Measurements from ENCODE around the gene SLC7A6. TPM values are rescaled to one million over a fixed set of nuclear protein-coding genes. Genes with fewer than 3 reads are reported as not detected.

Gene SLC7A6
- total RNA-seq, 4 donors from 2014 or later, result 20.6 to 145 (median 31.4) TPM

GRCh38 chr16:68310437-68310773 lies 46.1 kb downstream of the SLC7A6 start:
- intact Hi-C loops (cut with DNase I; ENCODE audit: low total_unique reads) (no loop called here), in situ Hi-C loops (cut with MboI; ENCODE audit: low pct_ligation_motif_present in 1 of 4, low pct_unique_long_range_greater_than_20kb in 1 of 4, low sequenced_read_pairs in 3 of 4) (no loop called here)
- TF ChIP-seq POLR2AphosphoS5 (IDR thresholded peaks at IDR 0.05), result no peak
- TF ChIP-seq EP300 (IDR thresholded peaks at IDR 0.05; ENCODE audit: low read depth), result no peak
- no peak for TF ChIP-seq CTCF (IDR thresholded peaks at IDR 0.05)
- TF ChIP-seq POLR2A (IDR thresholded peaks at IDR 0.05), result no peak
- peak overlapping the region; percentile 87 to 91 (median 89) for H3K27ac ChIP-seq
- H3K9me3 ChIP-seq, result no peaks in the 10 kb centered on the region
- H3K27me3 ChIP-seq, result no peaks in the 10 kb centered on the region
- DNase-seq, result peak; percentile 9
- H3K36me3 ChIP-seq, result peaks cover 0 to 29% (median 9%) of the 10 kb centered on the region in 4 donors
- H3K4me3 ChIP-seq, result peak overlapping the region; percentile 72 to 90 (median 80)
- H3K4me1 ChIP-seq, result peaks cover 16 to 28% (median 21%) of the 10 kb centered on the region in 4 donors
- 0% methylated on average over 15 of the region's 29 CpGs; no CpG with 5 or more reads in 1 of the 2 donors for WGBS, 2 donors (ENCODE audit: low coverage in 1 of 2)

GRCh38 chr16:68310774-68311511 lies 46.6 kb downstream of the SLC7A6 start, which contains the start of the genes PRMT7 and SLC7A6OS:
PRMT7 (plus strand) TSS chr16:68311019; CDS start chr16:68315980, 4,961 bp downstream.
SLC7A6OS (minus strand) TSS chr16:68310946; CDS start chr16:68310926, 20 bp downstream.
- Histone ChIP-seq H3K27me3 (no peaks in the 10 kb centered on the region), H3K27ac (peak within 1 kb of the TSS; percentile 87 to 91 (median 89)), H3K4me1 (peaks cover 16 to 28% (median 21%) of the 10 kb centered on the region in 4 donors), H3K4me3 (peak within 1 kb of the TSS; percentile 72 to 90 (median 80)), H3K9me3 (no peaks in the 10 kb centered on the region), H3K36me3 (peaks cover 0 to 29% (median 11%) of the 10 kb centered on the region in 4 donors)
- DNase-seq, result peak; percentile 93
- in situ Hi-C loops (cut with MboI; ENCODE audit: low pct_ligation_motif_present in 1 of 4, low pct_unique_long_range_greater_than_20kb in 1 of 4, low sequenced_read_pairs in 3 of 4) (no loop called here), intact Hi-C loops (cut with DNase I; ENCODE audit: low total_unique reads) (no loop called here)
- TF ChIP-seq POLR2A (IDR thresholded peaks at IDR 0.05), result peak; percentile 80
- TF ChIP-seq POLR2AphosphoS5 (IDR thresholded peaks at IDR 0.05), result peak; percentile 78 to 93 (median 91)
- no peak for TF ChIP-seq EP300 (IDR thresholded peaks at IDR 0.05; ENCODE audit: low read depth)
- TF ChIP-seq CTCF (IDR thresholded peaks at IDR 0.05), result peak in 2 of 5 experiments; percentile 13 to 45
- 0% methylated on average over 37 of the region's 62 CpGs; no CpG with 5 or more reads in 1 of the 2 donors for WGBS, 2 donors (ENCODE audit: low coverage in 1 of 2)

GRCh38 chr16:68313116-68313515 lies 48.8 kb downstream of the SLC7A6 start:
- TF ChIP-seq POLR2A (IDR thresholded peaks at IDR 0.05), result no peak
- peaks cover 0 to 16% (median 6%) of the 10 kb centered on the region in 4 donors for H3K36me3 ChIP-seq
- no peak overlapping the region for H3K4me3 ChIP-seq
- intact Hi-C loops (cut with DNase I; ENCODE audit: low total_unique reads) (no loop called here), in situ Hi-C loops (cut with MboI; ENCODE audit: low pct_ligation_motif_present in 1 of 4, low pct_unique_long_range_greater_than_20kb in 1 of 4, low sequenced_read_pairs in 3 of 4) (no loop called here)
- no peaks in the 10 kb centered on the region for H3K9me3 ChIP-seq
- H3K27ac ChIP-seq, result no peak overlapping the region
- no peak for DNase-seq
- 86 to 88% methylated on average over 4 of the region's 4 CpGs for WGBS, 2 donors (ENCODE audit: low coverage in 1 of 2)
- peaks cover 16 to 28% (median 21%) of the 10 kb centered on the region in 4 donors for H3K4me1 ChIP-seq
- no peaks in the 10 kb centered on the region for H3K27me3 ChIP-seq

- TF ChIP-seq POLR2AphosphoS5 (IDR thresholded peaks at IDR 0.05) (no peak), CTCF (IDR thresholded peaks at IDR 0.05) (no peak), EP300 (IDR thresholded peaks at IDR 0.05; ENCODE audit: low read depth) (no peak), POLR2A (IDR thresholded peaks at IDR 0.05) (no peak)
Measured at GRCh38 chr16:68319185-68319908, 55.0 kb downstream of the SLC7A6 start.

More at GRCh38 chr16:68319185-68319908, 55.0 kb downstream of the SLC7A6 start:
- Histone ChIP-seq H3K4me3 (no peak overlapping the region), H3K36me3 (peaks cover 0 to 16% (median 8%) of the 10 kb centered on the region in 4 donors), H3K9me3 (no peaks in the 10 kb centered on the region), H3K27me3 (no peaks in the 10 kb centered on the region), H3K27ac (no peak overlapping the region), H3K4me1 (no peaks in the 10 kb centered on the region)
- in situ Hi-C loops (cut with MboI; ENCODE audit: low pct_ligation_motif_present in 1 of 4, low pct_unique_long_range_greater_than_20kb in 1 of 4, low sequenced_read_pairs in 3 of 4) (no loop called here), intact Hi-C loops (cut with DNase I; ENCODE audit: low total_unique reads) (no loop called here)
- DNase-seq, result no peak
- WGBS, 2 donors (ENCODE audit: low coverage in 1 of 2), result 83 to 89% methylated on average over 3 to 6 of the region's 6 CpGs

Data from transverse colon (tissue), 4 donors.